ENCODE measurements around the gene TBP.
"Not testable (repeated sequence)": the region's sequence is repeated elsewhere in the genome, so short reads cannot be mapped to it uniquely, and the experiment has no call there.

TBP gene

DNA sequence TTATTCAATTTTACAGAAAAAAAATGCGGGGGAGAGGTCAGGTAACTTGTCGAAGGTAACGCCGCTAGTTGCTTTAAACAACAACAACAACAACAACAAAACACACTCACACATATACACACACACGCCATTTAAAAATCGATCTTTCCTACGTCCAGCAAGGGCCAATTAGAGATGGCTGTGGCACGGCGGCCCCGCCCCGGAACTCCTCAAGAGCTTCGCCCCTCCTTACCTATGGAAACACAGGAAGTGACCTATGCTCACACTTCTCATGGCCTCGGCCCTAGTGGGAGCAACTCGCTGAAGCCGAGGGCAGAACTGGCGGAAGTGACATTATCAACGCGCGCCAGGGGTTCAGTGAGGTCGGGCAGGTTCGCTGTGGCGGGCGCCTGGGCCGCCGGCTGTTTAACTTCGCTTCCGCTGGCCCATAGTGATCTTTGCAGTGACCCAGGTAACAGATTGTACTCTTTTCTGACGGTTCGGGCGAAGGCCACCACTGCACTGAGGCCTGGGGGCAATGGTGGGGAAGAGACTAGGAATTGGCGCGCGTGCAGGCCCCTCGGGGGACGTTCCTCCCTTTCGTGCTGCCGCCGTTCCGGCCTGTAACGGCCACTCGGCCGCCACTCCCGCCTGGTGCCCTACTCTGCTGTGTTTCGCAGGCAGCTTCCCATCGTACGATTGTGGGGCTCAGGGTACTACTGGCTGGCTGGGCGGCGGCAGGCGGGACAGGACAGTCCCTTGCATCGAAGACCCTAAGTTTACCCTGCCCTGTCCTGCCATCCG lies at the start of gene TBP:
TSS of gene TBP (plus strand) at position 357 of the 783 bp plus-strand sequence. CDS start 2,661 bp downstream, outside the sequence.
- DNase-seq (ENCODE audit: low spot score): peak; percentile 99

DNA sequence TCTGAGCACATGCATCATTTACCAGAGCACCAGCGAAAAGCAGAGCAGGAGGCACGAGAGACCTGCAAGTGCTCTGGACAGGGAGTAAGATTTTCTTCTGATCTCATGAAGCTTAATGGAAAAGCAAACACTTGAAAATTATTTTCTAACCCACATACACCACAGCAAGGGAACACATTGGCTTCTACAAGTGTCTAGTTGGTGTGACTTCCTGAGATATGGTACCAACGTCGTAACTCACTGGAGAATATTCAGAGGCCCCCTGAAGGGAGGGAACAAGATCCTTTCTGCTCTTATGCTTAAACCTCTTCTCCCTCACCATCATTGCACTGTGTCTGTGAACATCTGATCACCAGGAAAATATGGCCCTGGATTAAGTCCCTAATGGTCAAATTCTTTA lies 49.7 kb upstream of the TBP start:
- no peak for DNase-seq (ENCODE audit: low spot score)

DNA sequence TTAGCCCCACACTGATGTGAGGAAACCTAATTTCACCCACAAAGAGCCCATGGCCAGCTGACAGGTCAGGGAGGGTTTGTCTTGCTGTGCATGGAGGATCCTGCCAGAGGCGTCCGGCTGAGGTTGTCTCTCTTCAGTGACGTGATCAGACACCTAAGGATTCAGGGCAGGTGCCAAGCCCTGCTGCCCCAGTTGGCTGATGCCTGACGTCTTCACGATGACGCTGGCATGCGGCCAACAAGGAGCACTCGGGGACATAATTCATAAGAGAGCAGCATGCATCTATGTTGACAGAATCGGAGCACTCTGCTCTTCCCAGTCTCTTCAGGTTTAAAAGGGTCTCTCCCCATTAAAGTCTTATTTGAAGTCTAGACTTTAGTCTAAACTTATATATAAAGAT lies 48.9 kb upstream of the TBP start:
- DNase-seq (ENCODE audit: low spot score): no peak

DNA sequence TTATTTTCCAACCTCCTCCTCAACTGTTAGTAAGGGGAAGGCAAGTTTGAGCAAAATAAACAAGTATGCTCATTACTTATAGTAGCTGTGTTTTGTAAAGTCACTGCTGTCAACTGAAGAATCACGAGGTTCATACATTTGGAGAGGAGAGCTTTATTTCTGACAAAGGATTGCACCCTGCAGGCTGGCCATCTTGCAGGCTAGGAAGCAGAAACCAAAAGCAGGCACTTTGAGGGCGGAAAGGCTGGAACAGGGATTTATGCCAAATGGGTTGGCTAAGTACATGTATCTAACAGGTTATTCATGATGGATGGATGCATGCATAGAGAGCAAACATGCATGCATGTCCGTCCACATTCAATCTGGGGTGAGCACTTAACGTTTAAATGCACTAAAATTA lies 47.7 kb upstream of the TBP start:
- DNase-seq (ENCODE audit: low spot score): no peak

DNA sequence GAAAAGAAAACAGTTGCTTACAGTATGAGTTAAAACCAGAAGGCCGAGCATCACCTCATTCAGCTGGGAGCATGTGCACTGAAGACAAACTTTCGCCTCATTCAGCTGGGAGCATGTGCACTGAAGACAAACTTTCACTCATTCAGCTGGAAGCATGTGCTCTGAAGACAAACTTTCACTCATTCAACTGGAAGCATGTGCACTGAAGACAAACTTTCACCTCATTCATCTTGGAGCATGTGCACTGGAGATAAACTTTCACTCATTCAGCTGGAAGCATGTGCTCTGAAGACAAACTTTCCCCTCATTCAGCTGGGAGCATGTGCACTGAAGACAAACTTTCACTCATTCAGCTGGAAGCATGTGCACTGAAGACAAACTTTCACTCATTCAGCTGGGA lies 46.4 kb upstream of the TBP start:
- not testable (repeated sequence) for DNase-seq (ENCODE audit: low spot score)

DNA sequence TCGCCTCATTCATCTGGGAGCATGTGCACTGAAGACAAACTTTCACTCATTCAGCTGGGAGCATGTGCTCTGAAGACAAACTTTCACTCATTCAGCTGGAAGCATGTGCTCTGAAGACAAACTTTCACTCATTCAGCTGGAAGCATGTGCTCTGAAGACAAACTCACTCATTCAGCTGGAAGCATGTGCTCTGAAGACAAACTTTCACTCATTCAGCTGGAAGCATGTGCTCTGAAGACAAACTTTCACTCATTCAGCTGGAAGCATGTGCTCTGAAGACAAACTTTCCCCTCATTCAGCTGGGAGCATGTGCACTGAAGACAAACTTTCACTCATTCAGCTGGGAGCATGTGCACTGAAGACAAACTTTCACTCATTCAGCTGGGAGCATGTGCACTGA lies 45.9 kb upstream of the TBP start:
- not testable (repeated sequence) for DNase-seq (ENCODE audit: low spot score)

DNA sequence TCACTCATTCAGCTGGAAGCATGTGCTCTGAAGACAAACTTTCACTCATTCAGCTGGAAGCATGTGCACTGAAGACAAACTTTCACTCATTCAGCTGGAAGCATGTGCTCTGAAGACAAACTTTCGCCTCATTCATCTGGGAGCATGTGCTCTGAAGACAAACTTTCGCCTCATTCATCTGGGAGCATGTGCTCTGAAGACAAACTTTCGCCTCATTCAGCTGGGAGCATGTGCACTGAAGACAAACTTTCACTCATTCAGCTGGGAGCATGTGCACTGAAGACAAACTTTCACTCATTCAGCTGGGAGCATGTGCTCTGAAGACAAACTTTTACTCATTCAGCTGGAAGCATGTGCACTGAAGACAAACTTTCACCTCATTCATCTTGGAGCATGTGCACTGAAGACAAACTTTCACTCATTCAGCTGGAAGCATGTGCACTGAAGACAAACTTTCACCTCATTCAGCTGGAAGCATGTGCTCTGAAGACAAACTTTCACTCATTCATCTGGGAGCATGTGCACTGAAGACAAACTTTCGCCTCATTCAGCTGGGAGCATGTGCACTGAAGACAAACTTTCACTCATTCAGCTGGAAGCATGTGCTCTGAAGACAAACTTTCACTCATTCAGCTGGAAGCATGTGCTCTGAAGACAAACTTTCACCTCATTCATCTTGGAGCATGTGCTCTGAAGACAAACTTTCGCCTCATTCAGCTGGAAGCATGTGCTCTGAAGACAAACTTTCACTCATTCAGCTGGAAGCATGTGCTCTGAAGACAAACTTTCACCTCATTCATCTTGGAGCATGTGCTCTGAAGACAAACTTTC lies 45.1 kb upstream of the TBP start:
- not testable (repeated sequence) for DNase-seq (ENCODE audit: low spot score)

DNA sequence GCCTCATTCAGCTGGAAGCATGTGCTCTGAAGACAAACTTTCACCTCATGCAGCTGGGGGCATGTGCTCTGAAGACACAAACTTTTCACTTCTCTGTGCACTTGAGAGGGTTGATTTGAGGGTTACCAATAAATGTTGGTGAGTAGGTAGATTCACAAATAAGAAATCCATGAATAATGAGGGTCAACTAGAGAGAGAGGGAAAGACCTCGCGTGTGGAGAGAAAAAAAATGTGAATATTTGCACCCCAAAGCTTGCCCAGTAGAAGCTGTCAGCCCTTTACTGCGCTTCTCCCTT lies 44.5 kb upstream of the TBP start:
- DNase-seq (ENCODE audit: low spot score): no peak

DNA sequence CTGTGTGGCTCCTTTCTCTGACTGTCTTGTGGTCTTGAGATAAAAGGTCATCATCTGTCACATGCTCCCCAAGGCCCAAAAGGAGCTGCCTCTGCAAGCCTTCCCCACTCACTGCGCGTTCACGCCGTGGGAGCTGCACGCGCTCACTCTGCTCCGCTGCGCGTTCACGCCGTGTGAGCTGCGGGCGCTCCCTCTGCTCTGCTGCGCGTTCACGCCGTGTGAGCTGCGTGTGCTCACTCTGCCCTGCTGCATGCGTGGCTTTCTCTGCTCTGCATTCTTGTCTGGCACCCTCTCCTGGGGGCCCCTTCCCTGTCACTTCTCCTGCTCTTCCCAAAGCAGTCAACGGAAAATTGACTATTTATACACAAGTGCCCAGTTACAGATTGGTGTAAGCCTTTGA lies 43.5 kb upstream of the TBP start:
- no peak for DNase-seq (ENCODE audit: low spot score)

DNA sequence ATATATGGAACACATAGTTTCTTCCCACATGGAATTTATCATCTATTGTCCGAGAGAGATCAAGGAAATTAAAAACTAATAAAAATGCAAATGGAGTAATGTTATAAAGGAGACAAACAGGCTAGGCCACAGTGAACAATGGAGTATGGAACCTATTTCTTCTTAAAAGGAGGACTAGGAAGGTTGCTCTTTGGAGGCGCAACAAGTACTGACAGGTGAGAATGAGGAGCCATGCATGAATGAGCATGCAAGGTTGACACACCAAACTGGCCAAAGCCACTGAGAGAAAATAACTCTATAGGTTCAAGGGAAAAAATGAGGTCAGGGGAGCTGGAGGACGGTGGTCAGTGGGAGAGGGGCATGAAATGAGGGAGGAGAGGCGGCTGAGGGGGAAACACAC lies 41.9 kb upstream of the TBP start:
- DNase-seq (ENCODE audit: low spot score): no peak

DNA sequence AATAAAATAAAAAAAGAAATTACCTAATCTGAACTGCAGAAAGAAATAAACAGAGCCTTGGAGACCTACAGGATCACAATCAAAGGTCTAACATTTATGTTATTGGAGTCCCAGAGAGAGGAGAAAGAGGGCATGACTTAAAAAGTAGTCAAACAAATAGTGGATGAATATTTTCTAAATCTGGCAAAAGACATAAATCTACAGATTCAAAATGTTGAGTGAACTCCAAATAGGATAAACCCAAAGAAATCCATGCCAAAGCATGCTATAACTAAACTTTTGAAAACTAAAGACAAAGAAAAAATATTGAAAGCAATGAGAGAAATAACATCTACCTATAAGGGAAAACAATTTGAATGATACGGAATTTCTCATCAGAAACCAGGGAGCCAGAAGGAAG lies 39.3 kb upstream of the TBP start:
- no peak for DNase-seq (ENCODE audit: low spot score)

DNA sequence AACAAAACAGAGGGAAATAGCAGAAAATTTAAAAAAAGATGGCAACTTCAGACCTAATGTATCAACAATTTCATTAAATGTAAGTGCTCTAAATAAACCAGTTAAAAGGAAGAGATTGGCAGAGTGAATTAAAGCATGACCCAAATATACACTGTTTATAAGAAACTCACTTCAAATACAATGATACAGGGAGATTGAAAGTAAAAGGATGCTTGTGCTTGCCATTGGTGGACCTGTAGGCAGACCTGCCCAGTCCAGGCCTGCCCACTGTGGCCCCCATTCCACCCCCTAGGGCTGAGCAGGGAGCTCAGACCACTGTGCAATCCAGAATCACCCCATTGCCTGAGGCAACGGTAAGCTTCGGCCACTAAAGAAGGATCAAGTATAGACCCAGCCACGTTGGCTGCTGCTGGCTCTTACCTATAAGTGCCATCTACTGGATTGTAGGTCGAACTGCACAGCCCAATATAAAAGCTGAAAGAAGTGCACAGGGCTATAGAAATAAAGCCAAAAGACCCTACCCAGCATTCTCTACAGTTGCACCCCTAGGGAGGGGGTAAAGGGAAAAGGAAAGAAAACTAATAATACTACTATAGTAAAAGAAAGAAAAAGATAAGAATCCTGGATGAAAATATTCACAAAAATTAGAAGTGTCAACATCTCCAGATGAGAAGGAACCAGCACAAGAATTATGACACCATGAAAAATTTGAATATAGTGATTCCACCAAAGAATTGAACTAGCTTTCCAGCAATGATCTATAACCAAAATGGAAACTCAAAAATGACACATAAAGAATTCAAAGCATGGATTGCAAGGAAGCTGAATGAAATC lies 37.2 kb upstream of the TBP start:
- DNase-seq (ENCODE audit: low spot score): peak; percentile 82

DNA sequence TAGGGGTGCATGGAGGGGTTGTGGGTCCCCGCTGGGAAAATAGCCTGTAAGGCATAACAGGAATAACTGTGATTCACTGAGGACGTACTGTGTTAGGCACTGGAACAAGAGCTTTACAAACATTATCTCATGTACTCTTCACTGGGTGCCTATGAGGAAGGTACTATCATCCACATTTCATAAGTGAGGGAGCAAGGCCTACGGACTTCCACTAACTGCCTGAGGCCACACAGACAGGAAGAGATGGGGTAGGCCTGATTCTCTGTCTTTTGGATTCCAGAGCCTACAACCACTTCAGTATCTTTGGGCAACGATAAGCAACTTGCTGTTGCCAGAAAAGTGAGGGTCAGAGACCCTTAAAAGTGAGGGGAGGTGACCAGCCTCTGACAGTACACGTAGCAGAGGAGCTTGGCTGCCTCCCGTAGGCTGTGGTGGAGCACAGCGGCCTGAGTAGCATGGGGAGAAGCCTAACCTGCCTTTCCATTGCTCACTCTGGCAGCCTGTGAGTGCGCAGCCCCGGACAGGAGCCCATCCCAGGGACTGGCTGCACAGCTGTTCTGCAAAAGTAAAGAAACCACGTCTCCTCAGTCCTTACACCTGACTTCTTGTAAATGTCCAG lies 31.5 kb upstream of the TBP start:
- peak; percentile 15 for DNase-seq (ENCODE audit: low spot score)

DNA sequence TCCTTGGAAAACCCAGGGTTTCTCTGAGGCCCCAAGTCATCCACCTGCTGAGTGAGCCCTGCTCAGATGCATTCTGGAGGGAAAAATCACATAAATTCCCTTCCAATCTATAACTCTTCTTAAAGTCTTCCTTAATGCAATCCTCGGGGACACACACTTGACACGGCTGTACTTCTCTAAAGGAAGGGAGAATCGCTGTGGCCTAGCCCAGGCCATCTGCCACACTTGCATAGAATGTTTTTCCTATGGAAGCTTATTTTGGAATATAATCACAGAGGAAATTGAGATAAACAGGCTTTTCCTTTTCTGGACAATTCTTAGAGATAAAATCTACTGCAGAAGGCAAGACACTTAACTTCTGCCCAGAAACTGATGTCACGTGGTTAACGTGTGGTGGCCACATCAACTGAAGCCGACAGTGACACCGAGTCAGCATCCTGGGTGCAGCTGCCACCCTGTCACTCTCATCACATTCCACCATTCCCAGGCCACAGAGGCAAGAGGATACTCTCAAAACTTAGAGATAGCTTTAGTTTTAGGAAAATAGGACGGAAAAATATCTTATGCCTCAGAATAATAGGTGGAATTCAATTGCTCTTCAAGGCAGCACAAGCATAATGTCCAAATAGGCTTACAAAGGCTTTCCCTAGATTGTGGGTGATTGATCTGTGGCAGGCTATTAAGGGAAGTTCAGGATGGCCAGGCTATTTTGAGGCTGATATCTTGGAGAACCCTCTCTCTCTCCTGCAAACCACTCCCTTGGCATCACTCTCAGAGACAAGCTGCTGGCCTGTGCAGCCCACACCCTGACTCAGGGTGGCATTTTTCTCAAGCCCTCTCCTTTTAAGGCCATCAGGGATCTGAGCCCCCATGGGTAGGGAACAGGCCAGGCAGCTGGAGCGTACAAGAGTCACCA lies 30.7 kb upstream of the TBP start:
- DNase-seq (ENCODE audit: low spot score): no peak

DNA sequence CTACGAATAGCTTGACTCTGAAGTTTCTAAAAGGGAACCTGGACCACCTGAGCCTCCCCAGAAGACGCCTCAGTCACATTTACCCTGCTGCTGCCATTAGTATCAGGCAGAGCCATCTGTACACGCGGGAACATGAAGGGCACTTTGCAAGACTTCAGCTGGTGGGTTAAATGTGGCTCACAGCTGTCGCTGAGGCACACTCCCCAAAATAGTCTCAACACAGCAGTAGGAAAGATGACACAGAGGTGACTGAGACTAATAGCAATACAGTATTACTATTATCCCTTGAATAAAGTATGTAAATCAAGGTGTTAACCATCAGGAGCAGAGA lies 30.0 kb upstream of the TBP start:
- no peak for DNase-seq (ENCODE audit: low spot score)

DNA sequence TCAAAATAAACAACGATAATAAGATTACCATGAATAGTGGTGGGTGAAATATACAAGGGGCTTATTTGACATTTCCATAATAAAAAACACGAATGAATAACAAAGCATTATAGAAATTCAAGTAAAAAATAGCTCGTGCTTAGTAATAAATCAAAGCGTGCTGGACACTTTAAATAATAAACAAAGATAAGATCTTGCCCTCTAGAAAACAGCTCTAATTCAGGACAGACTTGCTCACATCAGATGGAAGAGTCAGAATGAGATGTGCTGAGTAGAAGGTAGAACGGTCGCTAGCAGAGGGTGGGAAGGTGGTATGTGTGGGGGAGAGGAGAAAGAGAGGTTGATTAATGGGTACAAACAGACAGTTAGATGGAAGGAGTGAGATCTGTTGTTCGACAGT lies 28.4 kb upstream of the TBP start:
- DNase-seq (ENCODE audit: low spot score): no peak

DNA sequence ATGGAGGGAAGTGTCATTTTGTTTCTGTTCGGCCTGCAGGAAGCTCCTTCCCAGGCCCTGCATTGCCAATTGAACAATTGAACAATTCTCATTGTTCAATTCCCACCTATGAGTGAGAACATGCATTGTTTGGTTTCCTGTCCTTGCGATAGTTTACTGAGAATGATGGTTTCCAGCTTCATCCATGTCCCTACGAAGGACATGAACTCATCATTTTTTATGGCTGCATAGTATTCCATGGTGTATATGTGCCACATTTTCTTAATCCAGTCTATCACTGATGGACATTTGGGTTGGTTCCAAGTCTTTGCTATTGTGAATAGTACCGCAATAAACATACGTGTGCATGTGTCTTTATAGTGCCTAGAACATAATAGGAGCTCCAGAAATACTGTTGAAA lies 26.2 kb upstream of the TBP start:
- not testable (repeated sequence) for DNase-seq (ENCODE audit: low spot score)

DNA sequence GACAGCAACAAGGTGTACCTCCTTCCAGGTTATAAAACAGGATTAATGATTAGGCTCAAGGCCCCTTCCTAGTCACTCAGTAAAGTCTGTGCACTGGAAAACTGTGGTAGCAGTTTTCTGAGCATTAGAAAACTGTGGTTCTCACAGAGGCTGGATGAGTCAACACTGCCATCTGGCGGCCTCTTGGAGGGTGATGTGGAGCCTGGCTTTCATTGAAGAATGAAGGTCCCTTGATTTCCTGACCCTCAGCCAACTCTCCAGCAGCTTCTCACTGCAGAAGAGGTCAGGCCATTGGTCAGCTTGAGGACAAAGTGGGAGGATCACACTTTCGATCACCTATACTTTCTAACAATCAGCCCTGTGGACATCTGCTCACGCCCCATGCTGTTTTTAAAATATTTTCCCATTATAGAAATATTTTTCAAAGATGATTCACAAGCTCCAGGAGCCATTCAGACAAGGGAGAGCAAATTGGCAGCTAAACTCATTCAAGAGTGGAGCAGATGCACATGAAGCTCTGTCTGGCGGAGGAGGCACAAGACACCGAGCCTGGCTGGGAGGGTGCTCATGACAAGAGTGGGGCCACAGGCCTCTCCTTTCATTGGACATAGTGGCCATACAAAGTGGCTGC lies 24.2 kb upstream of the TBP start:
- peak; percentile 75 for DNase-seq (ENCODE audit: low spot score)

DNA sequence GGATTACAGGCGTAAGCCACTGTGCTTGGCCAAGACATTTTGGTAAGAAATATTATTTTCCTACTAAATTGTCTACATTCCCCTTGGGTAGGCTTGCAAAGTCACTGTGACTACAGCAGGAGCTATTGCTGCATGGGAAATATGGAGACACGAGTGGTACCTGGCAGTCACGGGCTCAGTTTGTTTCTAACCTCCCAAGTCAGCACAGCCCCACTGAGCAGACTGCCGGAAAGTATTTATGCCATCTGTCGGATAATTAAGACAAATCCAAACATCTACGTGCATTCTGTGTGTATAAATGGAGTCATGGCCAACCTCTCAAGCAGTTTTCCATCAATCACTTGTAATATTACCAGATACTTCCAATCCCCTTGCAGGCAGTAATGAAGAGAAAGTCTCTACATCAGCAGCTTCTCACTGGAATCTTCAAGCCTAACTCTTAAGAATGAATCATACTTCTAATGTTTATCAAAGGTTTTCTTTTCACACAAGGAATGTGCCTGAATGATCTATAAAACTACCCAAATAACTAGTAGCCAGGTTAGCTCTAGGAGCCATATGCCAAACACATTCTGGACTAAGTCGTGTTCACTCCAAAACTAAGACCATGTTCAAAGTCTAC lies 21.2 kb upstream of the TBP start:
- no peak for DNase-seq (ENCODE audit: low spot score)

DNA sequence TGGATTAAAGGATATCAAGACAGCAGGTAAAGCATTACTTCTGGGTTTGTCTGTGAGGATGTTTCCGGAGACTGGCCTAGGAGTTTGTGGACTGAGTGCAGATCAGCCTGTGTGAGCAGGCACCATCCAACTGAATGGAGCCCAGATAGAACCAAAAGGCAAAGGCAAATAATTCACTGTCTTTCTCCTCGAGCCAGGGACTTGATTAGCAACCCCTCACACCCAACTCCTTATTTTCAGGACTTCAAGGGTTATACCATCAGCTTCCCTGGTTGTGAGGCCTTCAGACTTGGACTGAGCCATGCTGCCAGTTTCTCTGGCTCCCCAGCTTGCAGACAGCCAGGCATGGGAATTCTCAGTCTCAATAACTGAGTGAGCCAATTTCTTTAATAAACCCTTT lies 20.4 kb upstream of the TBP start:
- no peak for DNase-seq (ENCODE audit: low spot score)
